Spleen (tissue), 11 donors: ENCODE results near the gene LYPD8. TPM values are rescaled to one million over a fixed set of nuclear protein-coding genes. Genes with fewer than 3 reads are reported as not detected.
"Not testable (repeated sequence)": the region's sequence is repeated elsewhere in the genome, so short reads cannot be mapped to it uniquely, and the experiment has no call there.

Source experiments
- DNase-seq: peaks from one replicate; pipeline ENCODE4 v3.0.0-alpha.2; 2020
- H3K27ac ChIP-seq, 8 donors: fragments of 200-600 bp; sonication (generic) in 7 of 8; 1 replicate in 4 of 8; 2 replicates in 4 of 8; pipeline versions ENCODE4 v1.5.0 to v1.8.0; 2016 to 2021; ENCODE audit warnings: inconsistent platforms in 4 of 8, mild to moderate bottlenecking in 4 of 8, moderate library complexity in 1 of 8
- H3K27me3 ChIP-seq, 7 donors: fragments of 200-600 bp; sonication (generic) in 6 of 7; replicated peaks in 1 of 7; 1 replicate in 4 of 7; 2 replicates in 3 of 7; pipeline versions ENCODE4 v1.5.0 to v1.8.0; 2016 to 2021; ENCODE audit warnings: inconsistent platforms in 3 of 7, mild to moderate bottlenecking in 1 of 7
- H3K36me3 ChIP-seq, 6 donors: fragments of 200-600 bp; sonication (generic) in 5 of 6; 1 replicate in 4 of 6; 2 replicates in 2 of 6; pipeline versions ENCODE4 v1.5.0 to v1.8.0; 2016 to 2021; ENCODE audit warnings: inconsistent platforms in 2 of 6
- H3K4me1 ChIP-seq, 6 donors: fragments of 200-600 bp; sonication (generic) in 5 of 6; 1 replicate in 3 of 6; 2 replicates in 3 of 6; pipeline versions ENCODE4 v1.5.0 to v1.8.0; 2016 to 2021; ENCODE audit warnings: inconsistent platforms in 3 of 6
- H3K4me3 ChIP-seq, 8 donors: fragments of 200-600 bp; sonication (generic) in 7 of 8; 1 replicate in 4 of 8; 2 replicates in 4 of 8; pipeline versions ENCODE4 v1.5.0 to v1.8.0; 2016 to 2021; ENCODE audit warnings: inconsistent platforms in 4 of 8, mild to moderate bottlenecking in 4 of 8, moderate library complexity in 2 of 8
- H3K9me3 ChIP-seq, 8 donors: fragments of 200-600 bp; sonication (generic) in 7 of 8; 1 replicate in 4 of 8; 2 replicates in 4 of 8; pipeline versions ENCODE4 v1.5.0 to v1.8.0; 2016 to 2021; ENCODE audit warnings: inconsistent platforms in 4 of 8
- CTCF ChIP-seq, 11 experiments: fragments of 200-600 bp in 7 of 11; fragments of 450-650 bp in 4 of 11; sonication (generic) in 4 of 11; IDR thresholded peaks in 8 of 11; conservative IDR thresholded peaks in 3 of 11; 1 replicate in 7 of 11; 2 replicates in 4 of 11; pipeline versions ENCODE4 v1.4.0 to v1.8.0; 2016 to 2021; ENCODE audit warnings: antibody characterized with exemption in 11 of 11, inconsistent platforms in 4 of 11, mild to moderate bottlenecking in 1 of 11
- POLR2A ChIP-seq, 3 donors: fragments of 450-650 bp; IDR thresholded peaks; one replicate each; pipeline ENCODE4 v1.5.1; 2017; ENCODE audit warnings: antibody characterized with exemption in 3 of 3, mild to moderate bottlenecking in 1 of 3
- POLR2AphosphoS5 ChIP-seq, 3 donors: sonication (generic); formaldehyde crosslinking; IDR thresholded peaks; one replicate each; pipeline ENCODE4 v1.5.1; 2017; ENCODE audit warnings: antibody characterized with exemption in 3 of 3
- WGBS, 5 donors: extraction: QIAGEN DNeasy Blood & Tissue Kit in 3 of 5; methylation state at CpG; one replicate each; pipeline versions ENCODE4 v1.1.5 to v1.1.7; 2013 to 2018; 5-methylcytosine and 5-hydroxymethylcytosine counted together
- intact Hi-C: fragments of 100-400 bp; cut with DNase I; formaldehyde crosslinking; loops from one replicate; pipeline ENCODE4 v1.15.0; 2023; ENCODE audit warnings: low total_unique reads
- polyA plus RNA-seq, 3 donors: library from polyadenylated mRNA; stranded (reverse); fragments of 200-250 nt; gene quantifications; one replicate each; pipeline ENCODE4 v1.2.1, GENCODE V29; 2013
- total RNA-seq, 7 donors: library from RNA; depleted of rRNA in 3 of 7; stranded (reverse); fragments of >200 nt in 3 of 7; fragmentation: NEBNext Ultra II Directional in 4 of 7; extraction: Animal tissue kit (Norgen Biotek cat#: 25700) in 4 of 7; gene quantifications; one replicate each; pipeline versions ENCODE4 v1.1.0 to v1.2.1, GENCODE V29; 2016 to 2021
- donor health status: healthy with polysubstance abuse.
- donor health status: DM: no; HTN: no; CAD: no; lungs with moderate emphysema.
- donor health status: DM: no; HTN: no; CAD: no.
- donor health status: Bipolar disorder and iron deficiency.
- donor health status: healthy.
- donor health status: DM: no; HTN: no; CAD: no.
- donor health status: DM: yes; HTN: yes; CAD: no.

Gene LYPD8
- total and polyA plus RNA-seq, 10 donors, result 0.09 to 0.54 (median 0.17) TPM; not detected in 5

GRCh38 chr1:248791010-248791409 lies 35.5 kb upstream of the LYPD8 start:
- no peak for TF ChIP-seq CTCF (IDR thresholded peaks at IDR 0.05 in 8 of 11, conservative IDR thresholded peaks at IDR 0.05 in 3 of 11)
- TF ChIP-seq POLR2A (IDR thresholded peaks at IDR 0.05), result no peak
- no peak for TF ChIP-seq POLR2AphosphoS5 (IDR thresholded peaks at IDR 0.05)
- H3K36me3 ChIP-seq, result no peaks in the 10 kb centered on the region
- peaks cover 0 to 53% (median 18%) of the 10 kb centered on the region in 6 donors for H3K4me1 ChIP-seq
- peaks cover 4 to 27% (median 24%) of the 10 kb centered on the region in 8 donors for H3K9me3 ChIP-seq
- no peak overlapping the region for H3K4me3 ChIP-seq
- no peaks in the 10 kb centered on the region for H3K27me3 ChIP-seq
- intact Hi-C loops, result no loop called here
- DNase-seq, result no peak
- H3K27ac ChIP-seq, result peak overlapping the region in 6 of 8 donors; percentile 40 to 88 (median 78)
- WGBS, 5 donors, result 91 to 96% (median 93%) methylated on average over 4 of the region's 4 CpGs

- Histone ChIP-seq H3K4me1 (peaks cover 0 to 58% (median 23%) of the 10 kb centered on the region in 6 donors), H3K36me3 (no peaks in the 10 kb centered on the region), H3K27me3 (no peaks in the 10 kb centered on the region), H3K4me3 (no peak overlapping the region), H3K9me3 (peaks cover 4 to 21% (median 18%) of the 10 kb centered on the region in 8 donors), H3K27ac (peak overlapping the region in 2 of 8 donors; percentile 78 to 88)
- DNase-seq, result no peak
- intact Hi-C loops, result no loop called here
- WGBS, 5 donors, result 78 to 89% (median 86%) methylated on average over 5 of the region's 5 CpGs
- TF ChIP-seq POLR2AphosphoS5 (IDR thresholded peaks at IDR 0.05) (no peak), POLR2A (IDR thresholded peaks at IDR 0.05) (no peak), CTCF (IDR thresholded peaks at IDR 0.05 in 8 of 11, conservative IDR thresholded peaks at IDR 0.05 in 3 of 11) (no peak)
Observed at GRCh38 chr1:248790456-248790855, 34.9 kb upstream of the LYPD8 start.

GRCh38 chr1:248789337-248789736 lies 33.8 kb upstream of the LYPD8 start:
- H3K4me1 ChIP-seq, result peaks cover 0 to 67% (median 26%) of the 10 kb centered on the region in 6 donors
- H3K27ac ChIP-seq, intact Hi-C loops, H3K36me3 ChIP-seq, H3K4me3 ChIP-seq, H3K9me3 ChIP-seq, H3K27me3 ChIP-seq, DNase-seq: not testable (repeated sequence)
- 84 to 90% (median 87%) methylated on average over 2 of the region's 2 CpGs for WGBS, 5 donors

- H3K27me3 ChIP-seq, result no peaks in the 10 kb centered on the region
Observed at GRCh38 chr1:248788327-248788726, 32.8 kb upstream of the LYPD8 start.

More at GRCh38 chr1:248788327-248788726, 32.8 kb upstream of the LYPD8 start:
- intact Hi-C loops, result no loop called here
- Histone ChIP-seq H3K9me3 (no peaks in the 10 kb centered on the region), H3K4me3 (no peak overlapping the region), H3K27ac (no peak overlapping the region), H3K4me1 (peaks cover 0 to 70% (median 25%) of the 10 kb centered on the region in 6 donors), H3K36me3 (no peaks in the 10 kb centered on the region)
- TF ChIP-seq POLR2AphosphoS5 (IDR thresholded peaks at IDR 0.05) (no peak), CTCF (IDR thresholded peaks at IDR 0.05 in 8 of 11, conservative IDR thresholded peaks at IDR 0.05 in 3 of 11) (no peak), POLR2A (IDR thresholded peaks at IDR 0.05) (no peak)
- no peak for DNase-seq
- WGBS, 5 donors, result 81 to 88% (median 83%) methylated on average over 3 of the region's 3 CpGs
